Upper lobe of left lung (tissue), 4 donors: Measurements from ENCODE around the gene RFK.

Experiments
- CTCF ChIP-seq, 6 experiments: fragments of 450-650 bp in 4 of 6; fragments of 200-600 bp in 2 of 6; sonication (generic) in 2 of 6; IDR thresholded peaks; one replicate each; pipeline ENCODE4 v1.5.1; 2016 to 2019; ENCODE audit warnings: antibody characterized with exemption in 6 of 6
- POLR2A ChIP-seq, 4 donors: fragments of 450-650 bp; IDR thresholded peaks; one replicate each; pipeline ENCODE4 v1.5.1; 2016 to 2017; ENCODE audit warnings: antibody characterized with exemption in 4 of 4, mild to moderate bottlenecking in 2 of 4

GRCh38 chr9:76394960-76395252 is 680 bp upstream of the RFK start:
- no peak for TF ChIP-seq CTCF (IDR thresholded peaks at IDR 0.05)
- TF ChIP-seq POLR2A (IDR thresholded peaks at IDR 0.05): no peak
